A549 (cell line): ENCODE results near the gene APMAP. TPM values are rescaled to one million over a fixed set of nuclear protein-coding genes. Genes with fewer than 3 reads are reported as not detected.

Source experiments
- ATAC-seq, 2 experiments: fragments of 200-7000 bp in 1 of 2; fragments of >200 bp in 1 of 2; cut with Nextera tagmentation in 1 of 2; cut with Tn5 transposase in 1 of 2; 3 replicates each; pipeline versions ENCODE4 v1.8.0 to v1.9.1; 2018 to 2020; ENCODE audit warnings: mild to moderate bottlenecking in 1 of 2, moderate library complexity in 1 of 2
- CTCF ChIA-PET: fragments of 300-600 bp; sonication (Branson Sonifier 250); formaldehyde crosslinking; extraction: SDS; loops from one replicate; lab custom pipeline; 2021; ENCODE audit warnings: antibody characterized with exemption, inconsistent platforms; lab: Yijun Ruan, JAX
- POLR2A ChIA-PET: fragments of 350-600 bp; formaldehyde crosslinking; extraction: SDS; loops from one replicate; lab custom pipeline; 2021; ENCODE audit warnings: antibody characterized with exemption, inconsistent platforms; lab: Yijun Ruan, JAX
- DNase-seq, 2 experiments: peaks; one replicate each; pipeline versions ENCODE4 v3.0.0 to v3.0.0-alpha.2; 2011 to 2016; ENCODE audit warnings: low read depth in 1 of 2, low spot score in 1 of 2
- FAIRE-seq: peaks from 2 replicates; lab custom pipeline; 2011; peaks lifted over from hg19 to GRCh38; lab: Jason Lieb, UNC
- H3K27ac ChIP-seq, 2 experiments: fragments of >200 bp; sonication (Bioruptor Twin); formaldehyde crosslinking; 3 replicates each; pipeline ENCODE4 v1.5.1; 2016 to 2017
- H3K4me1 ChIP-seq: fragments of >200 bp; sonication (Bioruptor Twin); formaldehyde crosslinking; 3 replicates; pipeline ENCODE4 v1.6.1; 2016
- H3K4me2 ChIP-seq: fragments of >200 bp; sonication (Bioruptor Twin); formaldehyde crosslinking; 3 replicates; pipeline ENCODE4 v1.6.1; 2016
- H3K4me3 ChIP-seq: fragments of >200 bp; sonication (Bioruptor Twin); formaldehyde crosslinking; 3 replicates; pipeline ENCODE4 v1.5.1; 2016
- H3K9me3 ChIP-seq: fragments of >200 bp; sonication (Bioruptor Twin); formaldehyde crosslinking; 3 replicates; pipeline ENCODE4 v1.6.1; 2016
- ATOH8 ChIP-seq: fragments of 250-450 bp; sonication (Bioruptor Pico); IDR thresholded peaks from 2 replicates; pipeline ENCODE4 v1.5.0; 2020; ENCODE audit warnings: low read depth, mild to moderate bottlenecking, moderate library complexity
- CBX8 ChIP-seq: fragments of 200-600 bp; sonication (generic); IDR thresholded peaks from 2 replicates; pipeline ENCODE4 v1.6.1; 2016
- ESRRA ChIP-seq: fragments of 150-350 bp; IDR thresholded peaks from 2 replicates; pipeline ENCODE4 v1.6.1; 2014; ENCODE audit warnings: mild to moderate bottlenecking, low read length, borderline replicate concordance
- GATA3 ChIP-seq: IDR thresholded peaks from 2 replicates; pipeline ENCODE4 v1.6.1; 2012; ENCODE audit warnings: borderline replicate concordance
- HDAC2 ChIP-seq: fragments of 200-600 bp; sonication (generic); IDR thresholded peaks from 2 replicates; pipeline ENCODE4 v1.6.1; 2016
- HMGXB4 ChIP-seq: fragments of 250-450 bp; sonication (Bioruptor Pico); IDR thresholded peaks from 2 replicates; pipeline ENCODE4 v1.5.0; 2021; ENCODE audit warnings: mild to moderate bottlenecking, moderate library complexity, borderline replicate concordance
- HOXB13 ChIP-seq: fragments of 250-450 bp; sonication (Bioruptor Pico); IDR thresholded peaks from 2 replicates; pipeline ENCODE4 v1.5.0; 2020; ENCODE audit warnings: low read depth, mild to moderate bottlenecking, moderate library complexity
- JUNB ChIP-seq: fragments of >200 bp; sonication (Bioruptor Twin); formaldehyde crosslinking; IDR thresholded peaks from 2 replicates; pipeline ENCODE4 v1.6.1; 2016
- KDM1A ChIP-seq: fragments of 200-600 bp; sonication (generic); IDR thresholded peaks from 2 replicates; pipeline ENCODE4 v1.6.1; 2016; ENCODE audit warnings: low read depth, mild to moderate bottlenecking
- MAFK ChIP-seq: fragments of 450-650 bp; IDR thresholded peaks from 2 replicates; pipeline ENCODE4 v1.6.1; 2014; ENCODE audit not compliant: partially characterized antibody
- MAZ ChIP-seq: fragments of 150-350 bp; IDR thresholded peaks from 2 replicates; pipeline ENCODE4 v1.6.1; 2014; ENCODE audit warnings: antibody characterized with exemption, low read depth, low read length, borderline replicate concordance
- MYC ChIP-seq: IDR thresholded peaks from 2 replicates; pipeline ENCODE4 v1.6.1; 2012; ENCODE audit warnings: mild to moderate bottlenecking, inconsistent platforms, low read length, improper control_type of control experiment, borderline replicate concordance
- NPAS2 ChIP-seq: fragments of 250-450 bp; sonication (Bioruptor Pico); IDR thresholded peaks from 2 replicates; pipeline ENCODE4 v1.8.0; 2022; ENCODE audit warnings: mild to moderate bottlenecking, moderate library complexity, borderline replicate concordance
- PHF8 ChIP-seq: fragments of 200-600 bp; sonication (generic); IDR thresholded peaks from 2 replicates; pipeline ENCODE4 v1.6.1; 2016; ENCODE audit warnings: low read depth, mild to moderate bottlenecking, antibody characterized with exemption, moderate library complexity, borderline replicate concordance
- RARB ChIP-seq: fragments of 250-450 bp; sonication (Bioruptor Pico); IDR thresholded peaks from 2 replicates; pipeline ENCODE4 v1.8.0; 2021; ENCODE audit warnings: mild to moderate bottlenecking, moderate library complexity
- SREBF2 ChIP-seq: fragments of 450-650 bp; IDR thresholded peaks from 2 replicates; pipeline ENCODE4 v1.6.1; 2014; ENCODE audit warnings: mild to moderate bottlenecking, moderate library complexity
- TP53 ChIP-seq: fragments of 250-450 bp; sonication (Bioruptor Pico); IDR thresholded peaks from 2 replicates; pipeline ENCODE4 v1.5.0; 2021; ENCODE audit warnings: mild to moderate bottlenecking, moderate library complexity
- ZC3H11A ChIP-seq: fragments of 450-650 bp; IDR thresholded peaks from 2 replicates; pipeline ENCODE4 v1.6.1; 2014; ENCODE audit warnings: antibody characterized with exemption, mild to moderate bottlenecking
- WGBS: methylation state at CpG from one replicate; pipeline ENCODE4 v1.1.6; 2017; ENCODE audit errors: missing lambda C conversion rate; 5-methylcytosine and 5-hydroxymethylcytosine counted together
- polyA plus RNA-seq, 4 experiments: library from polyadenylated mRNA; depleted of rRNA in 3 of 4; stranded (reverse); fragments of >200 nt; fragmentation: RNase III in 1 of 4; extraction: RNeasy Plus Mini Kit Qiagen cat#74134 plus additional on column Dnase treatment in 1 of 4; gene quantifications; 2 replicates in 3 of 4; 3 replicates in 1 of 4; pipeline ENCODE4 v1.2.3, GENCODE V29; 2011 to 2017
- TF ChIP-seq, protein P1 (sequence below): fragments of >200 bp; sonication (Bioruptor Twin); formaldehyde crosslinking; IDR thresholded peaks from 2 replicates; pipeline ENCODE4 v1.6.1; 2016

The APMAP gene
- polyA plus RNA-seq, 2 of the 4 experiments (the other 2 are of a cell fraction) = 113 to 141 TPM

GRCh38 chr20:24938498-24938897 is 54.1 kb downstream of the APMAP start:
- DNase-seq (no peak), FAIRE-seq (no peak), ATAC-seq (no peak)
- TF ChIP-seq PHF8 = no peak
- no peak for TF ChIP-seq RARB
- TF ChIP-seq TP53 (CRISPR knock-in tag) = no peak
- TF ChIP-seq HOXB13 (CRISPR knock-in tag) = no peak
- no peak for TF ChIP-seq CBX8
- H3K4me3 ChIP-seq = no peak overlapping the region
- no peak overlapping the region for H3K27ac ChIP-seq
- POLR2A ChIA-PET = no interaction called here
- H3K4me1 ChIP-seq = no peaks in the 10 kb centered on the region
- H3K4me2 ChIP-seq = no peak overlapping the region
- CTCF ChIA-PET = interaction anchor here (1.7 kb wide), 1 partner anchor 20 kb away, joined by 6 read pairs; no protein-coding TSS in a partner anchor
- no peaks in the 10 kb centered on the region for H3K9me3 ChIP-seq
- WGBS = 40% methylated on average over 5 of the region's 5 CpGs

- CTCF ChIA-PET = interaction anchor here (1.7 kb wide), 1 partner anchor 19 kb away, joined by 6 read pairs; no protein-coding TSS in a partner anchor
- TF ChIP-seq MYC (no peak), ATOH8 (CRISPR knock-in tag) (no peak), HMGXB4 (no peak), KDM1A (no peak)
- no peak overlapping the region for H3K4me3 ChIP-seq
- no peaks in the 10 kb centered on the region for H3K4me1 ChIP-seq
- H3K4me2 ChIP-seq = no peak overlapping the region
- H3K27ac ChIP-seq = no peak overlapping the region
- FAIRE-seq (no peak), DNase-seq (no peak), ATAC-seq (no peak)
- no peaks in the 10 kb centered on the region for H3K9me3 ChIP-seq
- POLR2A ChIA-PET = no interaction called here
- 11% methylated on average over 1 of the region's 1 CpG for WGBS
These were observed 55.0 kb downstream of the APMAP start for GRCh38 chr20:24937579-24937978.

DNA sequence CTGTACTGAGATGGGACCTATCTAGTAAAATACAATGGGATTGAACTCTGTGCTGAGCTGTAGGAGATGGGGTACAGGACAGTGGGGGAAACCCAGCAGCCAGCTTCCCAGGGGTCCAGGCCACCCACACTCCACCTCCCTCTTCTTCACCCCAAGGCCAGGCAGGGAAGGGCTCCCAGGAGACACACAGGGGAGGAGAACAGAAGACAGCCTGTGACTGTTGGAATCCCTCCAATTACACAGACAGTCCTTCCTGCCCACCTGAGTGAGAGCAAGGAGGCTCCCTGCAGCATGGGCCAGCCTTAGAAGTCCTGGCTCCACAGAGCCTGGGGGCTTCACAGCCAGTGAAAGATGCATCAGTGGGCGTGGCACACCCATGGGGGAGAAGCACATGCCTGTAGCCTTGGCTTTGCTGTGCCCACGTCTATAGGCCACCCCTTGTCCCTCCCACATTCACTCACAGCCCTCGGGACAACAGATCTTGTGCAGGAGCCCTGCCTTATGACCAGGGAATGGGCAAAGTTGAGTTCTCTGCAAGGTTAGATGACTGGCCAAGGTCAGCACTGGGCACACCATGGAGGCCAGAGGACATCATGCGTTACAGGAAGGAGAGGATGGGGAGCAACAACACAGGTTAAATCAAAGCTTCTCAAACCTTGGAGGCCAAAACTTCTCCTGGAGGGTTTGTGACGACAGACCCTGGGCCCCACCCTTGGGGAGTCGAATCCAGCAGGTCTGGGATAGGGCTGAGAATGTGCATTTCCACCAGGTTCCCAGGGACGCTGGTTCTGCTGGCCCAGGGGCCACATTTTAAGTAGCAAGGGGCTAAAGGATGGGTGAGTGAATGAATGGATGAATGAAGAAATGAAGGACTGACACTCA is 55.8 kb downstream of the APMAP start:
- TF ChIP-seq SREBF2 (no peak), HOXB13 (CRISPR knock-in tag) (no peak), HDAC2 (no peak), MAZ (no peak), ESRRA (no peak), HMGXB4 (no peak), NPAS2 (CRISPR knock-in tag) (no peak), MAFK (no peak), GATA3 (no peak), JUNB (no peak), ZC3H11A (no peak)
- TF ChIP-seq, protein P1, sequence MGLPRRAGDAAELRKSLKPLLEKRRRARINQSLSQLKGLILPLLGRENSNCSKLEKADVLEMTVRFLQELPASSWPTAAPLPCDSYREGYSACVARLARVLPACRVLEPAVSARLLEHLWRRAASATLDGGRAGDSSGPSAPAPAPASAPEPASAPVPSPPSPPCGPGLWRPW = no peak
- Histone ChIP-seq H3K4me1 (no peaks in the 10 kb centered on the region), H3K9me3 (no peaks in the 10 kb centered on the region), H3K4me2 (no peak overlapping the region), H3K27ac (no peak overlapping the region), H3K4me3 (no peak overlapping the region)
- ChIA-PET CTCF (no interaction called here), POLR2A (no interaction called here)
- no peak for DNase-seq
- no peak for FAIRE-seq
- no peak for ATAC-seq
- WGBS = 28% methylated on average over 7 of the region's 7 CpGs
